Epithelial cell of proximal tubule (primary cell): ENCODE results near the gene RBBP6. TPM values are rescaled to one million over a fixed set of nuclear protein-coding genes. Genes with fewer than 3 reads are reported as not detected.

Experiments
- DNase-seq: peaks from one replicate; pipeline ENCODE4 v3.0.0-alpha.2; 2011; ENCODE audit warnings: low read depth
- H3K4me3 ChIP-seq: 2 replicates; pipeline ENCODE4 v1.5.1; 2011; ENCODE audit warnings: low read depth, mild to moderate bottlenecking, low read length
- total RNA-seq: library from RNA; depleted of rRNA; stranded (reverse); fragments of >200 nt; gene quantifications from 2 replicates; pipeline ENCODE4 v1.2.3, GENCODE V29; 2015
- TF ChIP-seq, protein P1 (sequence below): conservative IDR thresholded peaks from 2 replicates; pipeline ENCODE4 v1.5.1; 2012; ENCODE audit warnings: low read depth, mild to moderate bottlenecking, low read length

Gene RBBP6
- total RNA-seq, 1 donor from 2014 or later = 16.8 TPM

DNA sequence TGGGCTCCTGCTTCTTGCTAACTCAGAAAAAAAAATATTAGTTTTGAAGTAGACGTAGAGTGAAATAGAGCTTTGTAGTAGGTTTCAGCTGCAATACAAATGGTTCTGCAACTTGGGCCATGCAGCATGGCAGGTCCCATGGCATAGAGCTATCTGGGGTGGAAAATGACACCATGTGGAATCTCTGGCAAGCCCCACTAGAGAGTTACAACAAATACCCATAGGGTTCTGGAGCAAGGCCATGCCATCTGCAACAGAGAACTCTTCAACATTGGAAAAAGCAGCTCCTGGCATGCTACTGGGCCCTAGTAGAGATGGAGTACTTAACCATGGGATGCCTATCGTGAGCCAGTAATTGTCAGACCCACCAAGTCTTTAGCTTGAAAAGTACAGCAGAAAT lies 25.3 kb upstream of the RBBP6 start:
- DNase-seq = no peak
- H3K4me3 ChIP-seq = no peak overlapping the region
- TF ChIP-seq, protein P1, sequence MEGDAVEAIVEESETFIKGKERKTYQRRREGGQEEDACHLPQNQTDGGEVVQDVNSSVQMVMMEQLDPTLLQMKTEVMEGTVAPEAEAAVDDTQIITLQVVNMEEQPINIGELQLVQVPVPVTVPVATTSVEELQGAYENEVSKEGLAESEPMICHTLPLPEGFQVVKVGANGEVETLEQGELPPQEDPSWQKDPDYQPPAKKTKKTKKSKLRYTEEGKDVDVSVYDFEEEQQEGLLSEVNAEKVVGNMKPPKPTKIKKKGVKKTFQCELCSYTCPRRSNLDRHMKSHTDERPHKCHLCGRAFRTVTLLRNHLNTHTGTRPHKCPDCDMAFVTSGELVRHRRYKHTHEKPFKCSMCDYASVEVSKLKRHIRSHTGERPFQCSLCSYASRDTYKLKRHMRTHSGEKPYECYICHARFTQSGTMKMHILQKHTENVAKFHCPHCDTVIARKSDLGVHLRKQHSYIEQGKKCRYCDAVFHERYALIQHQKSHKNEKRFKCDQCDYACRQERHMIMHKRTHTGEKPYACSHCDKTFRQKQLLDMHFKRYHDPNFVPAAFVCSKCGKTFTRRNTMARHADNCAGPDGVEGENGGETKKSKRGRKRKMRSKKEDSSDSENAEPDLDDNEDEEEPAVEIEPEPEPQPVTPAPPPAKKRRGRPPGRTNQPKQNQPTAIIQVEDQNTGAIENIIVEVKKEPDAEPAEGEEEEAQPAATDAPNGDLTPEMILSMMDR = no peak

DNA sequence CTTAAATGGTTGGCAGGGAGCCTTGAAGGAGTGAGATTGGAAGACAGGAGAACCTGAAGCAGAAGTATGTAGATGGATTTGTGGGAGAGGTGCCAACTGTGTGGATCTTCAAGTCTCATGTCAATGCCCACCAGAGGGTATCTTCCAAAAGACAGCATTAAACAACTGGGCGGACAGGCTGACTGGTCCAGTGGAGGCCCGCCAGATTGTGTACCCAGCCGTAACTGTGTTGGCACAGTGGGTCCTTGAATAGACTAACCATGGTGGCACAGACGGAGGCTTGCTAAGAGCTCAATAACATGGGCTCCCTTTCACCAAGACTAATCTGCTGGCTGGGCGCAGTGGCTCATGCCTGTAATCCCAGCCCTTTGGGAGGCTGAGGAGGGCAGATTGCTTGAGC lies 24.2 kb upstream of the RBBP6 start:
- no peak for DNase-seq
- H3K4me3 ChIP-seq = no peak overlapping the region
- TF ChIP-seq, protein P1 = no peak

DNA sequence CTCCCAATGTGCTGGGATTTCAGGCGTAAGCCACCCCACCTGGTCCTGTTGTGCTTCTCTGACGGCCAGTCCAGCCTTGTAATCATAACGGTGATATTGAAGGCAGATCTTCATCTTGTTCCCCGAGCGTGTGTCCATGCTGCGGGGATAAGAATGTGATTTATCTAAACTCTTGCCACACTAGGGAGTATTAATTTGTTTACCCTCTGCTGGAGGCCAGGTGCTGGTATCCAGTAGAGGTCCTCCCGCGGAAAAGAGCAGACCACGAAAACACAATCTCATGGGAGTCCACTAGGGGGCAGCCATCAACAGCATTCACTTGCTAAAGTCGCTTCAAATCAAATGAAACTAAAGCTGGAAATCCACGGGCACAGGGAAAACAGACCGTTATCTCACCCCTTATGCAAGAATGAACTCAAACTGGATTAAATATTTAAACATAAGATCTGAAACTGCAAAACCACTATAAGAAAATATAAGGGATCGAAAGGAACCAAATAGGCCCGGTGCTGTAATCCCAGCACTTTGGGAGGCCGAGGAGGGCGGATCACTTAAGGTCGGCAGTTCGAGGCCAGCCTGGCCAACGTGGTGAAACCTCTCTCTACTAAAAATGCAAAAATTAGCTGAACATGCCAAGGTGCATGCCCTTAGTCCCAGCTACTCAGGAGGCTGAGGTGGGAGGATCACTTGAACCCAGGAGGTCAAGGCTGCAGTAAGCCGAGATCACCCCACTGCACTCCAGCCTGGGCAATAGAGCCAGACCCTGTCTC lies 22.3 kb upstream of the RBBP6 start:
- TF ChIP-seq, protein P1 = peak; percentile 99
- peak overlapping the region; percentile 13 for H3K4me3 ChIP-seq
- peak; percentile 61 for DNase-seq

- TF ChIP-seq, protein P1 = no peak
- H3K4me3 ChIP-seq = no peak overlapping the region
Measured at GRCh38 chr16:24518498-24518897, 20.9 kb upstream of the RBBP6 start.

DNA sequence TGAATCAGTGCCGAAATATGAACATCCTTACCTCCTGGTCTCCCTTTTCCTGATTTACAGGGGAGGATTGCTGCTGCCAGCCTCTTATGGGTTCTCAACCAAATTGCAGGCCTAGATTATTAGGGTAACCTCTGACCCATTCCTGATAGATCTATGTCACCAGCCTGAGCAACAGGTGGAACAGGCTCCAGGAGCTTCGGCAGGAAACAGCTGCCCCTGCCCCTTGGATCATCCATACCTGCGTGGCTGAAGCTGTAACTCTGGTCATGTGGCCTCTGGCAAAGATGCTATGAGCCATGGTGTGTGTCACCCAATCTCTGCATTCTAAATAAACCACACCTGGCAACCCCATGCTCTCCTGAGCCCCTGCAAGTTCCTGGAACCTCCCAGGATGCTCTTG lies 18.4 kb upstream of the RBBP6 start:
- DNase-seq = no peak
- TF ChIP-seq, protein P1 = no peak
- H3K4me3 ChIP-seq = no peak overlapping the region

More at GRCh38 chr16:24518498-24518897, 20.9 kb upstream of the RBBP6 start:
- no peak for DNase-seq

DNA sequence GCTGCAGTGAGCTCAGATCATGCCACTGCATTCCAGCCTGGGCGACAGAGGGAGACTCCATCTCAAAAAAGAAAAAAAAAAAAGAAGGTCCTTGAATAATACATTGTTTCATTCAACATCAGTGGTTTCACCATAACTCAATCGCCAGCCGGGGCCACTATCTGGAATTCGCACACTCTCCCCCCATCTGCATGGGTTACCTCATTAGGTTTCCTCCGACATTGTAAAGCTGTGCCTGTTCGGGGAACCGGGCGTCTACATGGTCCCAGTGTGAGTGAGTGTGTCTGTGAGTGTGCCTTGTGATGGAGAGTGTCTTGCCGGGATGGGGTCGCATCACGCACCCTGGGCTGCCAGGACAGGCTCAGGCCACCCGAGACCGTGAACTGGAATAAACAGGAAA lies 16.6 kb upstream of the RBBP6 start:
- TF ChIP-seq, protein P1 = no peak
- H3K4me3 ChIP-seq = no peak overlapping the region
- DNase-seq = no peak

- no peak for DNase-seq
- no peak overlapping the region for H3K4me3 ChIP-seq
- TF ChIP-seq, protein P1 = no peak
Measured at GRCh38 chr16:24523569-24523968, 15.8 kb upstream of the RBBP6 start.
